Endometrial microvascular endothelial cells (primary cell): Measurements from ENCODE around the gene SERPINA9. TPM values are rescaled to one million over a fixed set of nuclear protein-coding genes. Genes with fewer than 3 reads are reported as not detected.

Experiments
- in situ Hi-C: cut with HindIII; loops from 2 replicates; pipeline ENCODE4 v1.10.0; 2017; ENCODE audit warnings: low sequenced_read_pairs, low pct_unique_long_range_greater_than_20kb; ENCODE audit errors: inconsistent ontology term
- total RNA-seq: library from RNA; depleted of rRNA; stranded (reverse); fragments of >200 nt; gene quantifications from one replicate; pipeline ENCODE4 v1.2.3, GENCODE V29; 2015; ENCODE audit errors: inconsistent ontology term

SERPINA9 gene
- total RNA-seq, 1 donor from 2014 or later: not detected

- in situ Hi-C loops: no loop called here
Measured at GRCh38 chr14:94467728-94468520, 8.1 kb downstream of the SERPINA9 start.

- in situ Hi-C loops: no loop called here
Measured at GRCh38 chr14:94466706-94467370, 9.2 kb downstream of the SERPINA9 start.

- in situ Hi-C loops: no loop called here
Measured at GRCh38 chr14:94465042-94465441, 11.0 kb downstream of the SERPINA9 start.

GRCh38 chr14:94464290-94464689 is 11.7 kb downstream of the SERPINA9 start:
- in situ Hi-C loops: no loop called here

GRCh38 chr14:94462763-94463572 is 13.0 kb downstream of the SERPINA9 start:
- in situ Hi-C loops: no loop called here

GRCh38 chr14:94462219-94462551 is 13.8 kb downstream of the SERPINA9 start:
- in situ Hi-C loops: no loop called here

GRCh38 chr14:94461526-94462218 is 14.3 kb downstream of the SERPINA9 start:
- in situ Hi-C loops: no loop called here

- in situ Hi-C loops: no loop called here
Measured at GRCh38 chr14:94460631-94461416, 15.2 kb downstream of the SERPINA9 start.

- in situ Hi-C loops: no loop called here
Measured at GRCh38 chr14:94458558-94459205, 17.3 kb downstream of the SERPINA9 start.

GRCh38 chr14:94458096-94458495 is 17.9 kb downstream of the SERPINA9 start:
- in situ Hi-C loops: no loop called here

- in situ Hi-C loops: no loop called here
Measured at GRCh38 chr14:94455928-94456327, 20.1 kb downstream of the SERPINA9 start.

GRCh38 chr14:94451826-94452225 is 24.2 kb downstream of the SERPINA9 start:
- in situ Hi-C loops: no loop called here

- in situ Hi-C loops: no loop called here
Measured at GRCh38 chr14:94451091-94451771, 24.8 kb downstream of the SERPINA9 start.

- in situ Hi-C loops: no loop called here
Measured at GRCh38 chr14:94450722-94451090, 25.3 kb downstream of the SERPINA9 start.

GRCh38 chr14:94449930-94450329 is 26.1 kb downstream of the SERPINA9 start:
- in situ Hi-C loops: no loop called here

- in situ Hi-C loops: no loop called here
Measured at GRCh38 chr14:94448071-94448808, 27.8 kb downstream of the SERPINA9 start.

- in situ Hi-C loops: no loop called here
Measured at GRCh38 chr14:94447206-94447605, 28.8 kb downstream of the SERPINA9 start.
